K562 (cell line): ENCODE results near the gene CCDC116. TPM values are rescaled to one million over a fixed set of nuclear protein-coding genes. Genes with fewer than 3 reads are reported as not detected.

ENCODE experiments used
- CBFA2T3 ChIP-seq: fragments of 450-650 bp; IDR thresholded peaks from 2 replicates; pipeline ENCODE4 v1.6.1; 2017
- CREB1 ChIP-seq, 2 experiments: sonication (generic) in 1 of 2; formaldehyde crosslinking in 1 of 2; IDR thresholded peaks; 2 replicates each; pipeline versions ENCODE4 v1.6.1 to v1.8.0; 2012 to 2022; ENCODE audit warnings: inconsistent platforms in 1 of 2, mild to moderate bottlenecking in 1 of 2, missing genetic modification reagents in 1 of 2, moderate library complexity in 1 of 2
- FOXJ3 ChIP-seq: sonication (generic); formaldehyde crosslinking; IDR thresholded peaks from 2 replicates; pipeline ENCODE4 v1.4.0; 2020; ENCODE audit warnings: mild to moderate bottlenecking, missing genetic modification reagents
- FOXO4 ChIP-seq: fragments of 450-650 bp; formaldehyde crosslinking; IDR thresholded peaks from 2 replicates; pipeline ENCODE4 v1.4.0; 2020; ENCODE audit warnings: mild to moderate bottlenecking, moderate library complexity
- MED1 ChIP-seq: sonication (generic); formaldehyde crosslinking; IDR thresholded peaks from 2 replicates; pipeline ENCODE4 v1.8.1; 2023; ENCODE audit warnings: missing genetic modification reagents, borderline replicate concordance
- POLR3G ChIP-seq: IDR thresholded peaks from 2 replicates; pipeline ENCODE4 v1.6.1; 2011; ENCODE audit not compliant: insufficient read length, insufficient replicate concordance; ENCODE audit errors: extremely low read depth
- RERE ChIP-seq: sonication (generic); formaldehyde crosslinking; IDR thresholded peaks from 2 replicates; pipeline ENCODE4 v1.8.0; 2023; ENCODE audit warnings: missing genetic modification reagents, mild to moderate bottlenecking, borderline replicate concordance
- RFX1 ChIP-seq: fragments of 450-650 bp; IDR thresholded peaks from 2 replicates; pipeline ENCODE4 v1.6.1; 2016; ENCODE audit warnings: mild to moderate bottlenecking, moderate library complexity
- SIN3A ChIP-seq, 2 experiments: fragments of 150-350 bp in 1 of 2; IDR thresholded peaks; 2 replicates each; pipeline ENCODE4 v1.6.1; 2011 to 2016; ENCODE audit warnings: borderline replicate concordance in 2 of 2, low read depth in 2 of 2, low read length in 2 of 2, mild to moderate bottlenecking in 2 of 2, moderate library complexity in 2 of 2; ENCODE audit not compliant: control insufficient read depth in 1 of 2
- SIN3B ChIP-seq: fragments of 450-650 bp; IDR thresholded peaks from 2 replicates; pipeline ENCODE4 v1.6.1; 2017; ENCODE audit warnings: low read depth, mild to moderate bottlenecking, moderate library complexity
- ZFP30 ChIP-seq: fragments of 250-450 bp; sonication (Bioruptor Pico); IDR thresholded peaks from 2 replicates; pipeline ENCODE4 v1.8.0; 2022; ENCODE audit warnings: moderate library complexity, mild to moderate bottlenecking, inconsistent platforms, borderline replicate concordance
- ZNF408 ChIP-seq: fragments of 250-450 bp; sonication (Bioruptor Pico); IDR thresholded peaks from 2 replicates; pipeline ENCODE4 v1.4.0; 2020; ENCODE audit warnings: low read depth, mild to moderate bottlenecking, moderate library complexity
- ZNF639 ChIP-seq, 2 experiments: fragments of 200-800 bp in 1 of 2; sonication (Bioruptor generic) in 1 of 2; sonication (generic) in 1 of 2; formaldehyde crosslinking in 1 of 2; IDR thresholded peaks in 1 of 2; conservative IDR thresholded peaks in 1 of 2; 2 replicates each; pipeline versions ENCODE4 v1.5.0 to v1.6.1; 2016 to 2020; ENCODE audit warnings: missing compliant biosample characterization in 1 of 2, missing genetic modification characterization in 1 of 2, missing genetic modification reagents in 1 of 2
- ZNF655 ChIP-seq: fragments of 250-450 bp; sonication (Bioruptor Pico); IDR thresholded peaks from 2 replicates; pipeline ENCODE4 v1.5.0; 2021
- ZNF79 ChIP-seq: fragments of 250-450 bp; sonication (Bioruptor Pico); IDR thresholded peaks from 2 replicates; pipeline ENCODE4 v1.4.0; 2020; ENCODE audit warnings: low read depth, mild to moderate bottlenecking, moderate library complexity
- polyA plus RNA-seq, 8 experiments: library from polyadenylated mRNA; depleted of rRNA in 4 of 8; stranded (reverse) in 5 of 8; unstranded in 3 of 8; fragments of >200 nt; fragmentation: Nextera tagmentation in 2 of 8; fragmentation: Illumina TruSeq in 1 of 8; extraction: Ambion mirVana in 2 of 8; extraction: Trizol in 1 of 8; gene quantifications; 2 replicates each; pipeline versions ENCODE4 v1.2.1 to v1.2.3, GENCODE V29; 2011 to 2014; ENCODE audit warnings: inconsistent platforms in 1 of 8, missing spikeins in 1 of 8
- total RNA-seq, 7 experiments: library from RNA; depleted of rRNA in 6 of 7; stranded (reverse); fragments of >200 nt in 6 of 7; fragmentation: Illumina TruSeq in 2 of 7; extraction: Trizol in 2 of 7; gene quantifications; 2 replicates each; pipeline versions ENCODE4 v1.2.1 to v1.2.3, GENCODE V29; 2011 to 2021; ENCODE audit warnings: low replicate concordance in 1 of 7

The CCDC116 gene
- total and polyA plus RNA-seq, 9 of the 15 experiments (the other 6 are each of a cell fraction or from before 2014, with no cell fraction given), result 1.6 to 11.3 (median 4.7) TPM

- TF ChIP-seq ZNF639 (CRISPR knock-in tag; conservative IDR thresholded peaks at IDR 0.05 in 1 of 2, IDR thresholded peaks at IDR 0.05 in 1 of 2), result no peak
- no peak for TF ChIP-seq ZFP30 (CRISPR knock-in tag)
- TF ChIP-seq POLR3G, result no peak
- TF ChIP-seq CBFA2T3, result no peak
- no peak for TF ChIP-seq ZNF408
- TF ChIP-seq ZNF655, result no peak
- no peak; the same call in 1 of the 2 replicates for TF ChIP-seq CREB1 (IDR thresholded peaks at IDR 0.05)
- 0 out of 2 replicates have a peak, but pooled peaks have one; percentile 24 for TF ChIP-seq CREB1 (CRISPR knock-in tag; IDR thresholded peaks at IDR 0.05)
- no peak for TF ChIP-seq ZNF79 (CRISPR knock-in tag)
- TF ChIP-seq SIN3B, result no peak
- TF ChIP-seq FOXO4, result no peak
- no peak; the same call in 1 of the 2 replicates for TF ChIP-seq RERE (CRISPR knock-in tag)
- TF ChIP-seq RFX1, result no peak
- 0 out of 2 replicates have a peak, but pooled peaks have one; percentile 21 for TF ChIP-seq MED1 (CRISPR knock-in tag)
- peak in 1 of 2 experiments; percentile 59; a peak in 1 of 4 replicates for TF ChIP-seq SIN3A (IDR thresholded peaks at IDR 0.05; ENCODE audit: borderline replicate concordance in 2 of 2, control insufficient read depth in 1 of 2, low read depth in 2 of 2, low read length in 2 of 2)
- TF ChIP-seq FOXJ3 (CRISPR knock-in tag), result no peak
These were observed 33.3 kb upstream of the CCDC116 start (continued) for GRCh38 chr22:21599053-21599893.
